GM12891 (cell line): ENCODE results near the gene PXMP2. TPM values are rescaled to one million over a fixed set of nuclear protein-coding genes. Genes with fewer than 3 reads are reported as not detected.
A peak's percentile ranks its signal among the peaks of the same experiment; 100 is the strongest.

Experiments used
- DNase-seq: peaks from one replicate; pipeline ENCODE4 v3.0.0; 2011; ENCODE audit warnings: low spot score; ENCODE audit not compliant: insufficient read length
- FAIRE-seq: peaks from 2 replicates; lab custom pipeline; 2011; peaks lifted over from hg19 to GRCh38; lab: Jason Lieb, UNC
- PAX5 ChIP-seq: IDR thresholded peaks from 2 replicates; pipeline ENCODE4 v1.6.1; 2011; ENCODE audit warnings: low read length, moderate library complexity, mild to moderate bottlenecking; ENCODE audit not compliant: insufficient read depth, severe bottlenecking
- POLR2A ChIP-seq: IDR thresholded peaks from 2 replicates; pipeline ENCODE4 v1.6.1; 2011; ENCODE audit warnings: low read depth, low read length, control low read depth
- POLR2AphosphoS5 ChIP-seq: IDR thresholded peaks from 2 replicates; pipeline ENCODE4 v1.6.1; 2011; ENCODE audit warnings: low read depth, low read length, control low read depth
- POU2F2 ChIP-seq: IDR thresholded peaks from 2 replicates; pipeline ENCODE4 v1.6.1; 2011; ENCODE audit warnings: low read depth, mild to moderate bottlenecking, control low read depth, low read length, moderate library complexity
- SPI1 ChIP-seq: IDR thresholded peaks from 2 replicates; pipeline ENCODE4 v1.6.1; 2011; ENCODE audit warnings: low read depth, low read length, control low read depth
- TAF1 ChIP-seq: IDR thresholded peaks from 2 replicates; pipeline ENCODE4 v1.6.1; 2011; ENCODE audit warnings: low read depth, low read length, control low read depth
- polyA plus RNA-seq: library from polyadenylated mRNA; unstranded; fragments of >200 nt; gene quantifications from one replicate; pipeline ENCODE4 v1.2.1, GENCODE V29; 2012; ENCODE audit warnings: low read depth, missing spikeins, inconsistent platforms; ENCODE audit not compliant: missing spikeins

PXMP2 gene
- polyA plus RNA-seq: 32.8 TPM

DNA sequence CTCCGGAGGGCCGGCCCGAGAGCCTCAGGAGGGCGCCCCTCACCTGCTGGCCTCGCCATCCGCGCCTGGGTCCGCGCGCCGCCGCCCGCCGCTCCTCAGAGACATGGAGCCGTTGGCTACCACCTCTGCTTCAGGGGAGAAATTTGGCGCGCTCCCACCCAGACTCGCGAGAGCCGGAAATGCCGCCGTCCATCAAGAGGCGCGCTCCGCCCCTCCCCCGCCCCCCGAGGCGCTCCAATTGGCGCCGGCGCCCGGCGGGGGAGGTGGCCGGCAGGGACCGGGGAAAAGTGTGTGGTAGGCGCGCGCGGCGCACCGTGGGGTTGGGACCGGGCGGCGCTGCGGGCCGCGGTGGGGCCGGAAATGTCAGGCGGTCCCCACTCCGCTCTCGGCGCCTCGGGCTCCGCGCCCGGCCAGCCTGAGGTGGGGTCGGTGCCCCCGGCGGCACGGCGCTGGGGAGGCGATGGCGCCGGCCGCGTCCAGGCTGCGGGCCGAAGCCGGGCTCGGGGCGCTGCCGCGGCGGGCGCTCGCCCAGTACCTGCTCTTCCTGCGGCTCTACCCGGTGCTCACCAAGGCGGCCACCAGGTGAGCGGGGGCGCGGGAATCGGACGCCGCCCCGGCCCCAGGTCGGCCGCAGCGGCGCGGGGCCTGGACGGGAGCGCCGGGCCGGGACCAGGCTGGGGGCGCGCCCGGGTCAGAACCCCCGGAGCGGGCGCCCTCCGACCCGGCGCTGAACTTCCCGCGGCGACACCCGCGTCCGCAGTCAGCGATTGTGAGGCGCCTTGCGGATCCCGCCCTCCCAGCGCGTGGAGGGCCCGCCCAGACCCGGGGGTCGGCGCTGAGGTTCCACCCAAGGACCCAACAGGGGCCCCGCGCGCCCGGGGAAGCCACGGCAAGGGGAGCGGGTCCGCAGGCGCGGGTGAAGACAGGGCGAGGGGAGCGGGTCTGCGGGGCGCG is at the start of gene PXMP2, which contains the start of gene POLE:
TSS of gene PXMP2 (plus strand) at position 377 of the 954 bp plus-strand sequence. CDS start at position 461, 84 bp downstream.
TSS of gene POLE (minus strand) at position 132 of the 954 bp plus-strand sequence. CDS start at position 105, 27 bp downstream.
- TF ChIP-seq POLR2AphosphoS5 (peak; percentile 45; the same call in 1 of the 2 replicates), SPI1 (0 out of 2 replicates have a peak, but pooled peaks have one; percentile 8), POLR2A (peak; percentile 56; the same call in 1 of the 2 replicates), POU2F2 (no peak), PAX5 (no peak), TAF1 (no peak)
- peak; percentile 99 for DNase-seq
- FAIRE-seq: peak; percentile 93

GRCh38 chr12:132637811-132638210 is 49.6 kb upstream of the PXMP2 start:
- TF ChIP-seq PAX5 (no peak), POLR2AphosphoS5 (no peak), TAF1 (no peak), SPI1 (no peak), POLR2A (no peak), POU2F2 (no peak)
- FAIRE-seq (no peak), DNase-seq (no peak)

DNA sequence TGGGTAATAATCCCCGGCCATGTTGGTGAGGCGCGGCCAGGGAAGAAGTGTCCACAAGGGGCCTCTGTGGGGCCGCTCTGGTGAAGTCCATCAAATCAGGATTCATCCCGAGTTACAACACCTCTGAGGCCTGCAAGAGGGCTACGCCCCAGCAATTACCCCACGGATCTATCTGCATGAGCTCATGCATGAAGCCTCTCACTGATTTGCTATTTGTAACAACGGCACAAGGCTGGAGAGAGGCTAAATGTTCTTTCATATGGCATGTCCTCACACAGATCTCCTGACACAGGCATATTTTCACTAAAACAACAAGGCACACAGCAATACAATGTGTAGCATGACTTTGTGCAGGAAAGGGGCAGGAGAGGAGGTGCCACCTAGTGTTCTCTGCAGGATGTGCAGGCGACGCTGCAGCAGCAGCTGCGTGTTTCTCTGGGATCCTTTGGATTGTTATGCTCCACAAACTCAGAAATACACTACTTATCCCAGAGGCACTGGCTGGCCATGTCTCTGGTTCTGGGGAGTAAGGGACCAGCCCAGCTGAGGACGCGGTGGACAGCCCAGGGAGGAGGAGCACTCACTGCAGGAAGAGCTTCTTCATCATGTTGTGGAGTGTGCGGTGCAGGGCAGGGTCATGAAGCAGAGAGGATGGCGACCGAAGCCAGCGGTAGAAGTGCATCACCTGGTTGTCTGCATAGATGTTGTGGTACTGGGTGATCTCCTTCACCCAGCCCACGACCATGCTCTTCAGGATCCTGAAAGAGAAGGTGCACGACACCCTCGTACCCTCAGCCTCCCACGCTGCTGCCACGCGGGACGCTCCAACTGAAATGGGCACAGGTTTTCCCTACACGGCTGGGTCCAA is 48.6 kb upstream of the PXMP2 start:
- TF ChIP-seq POLR2A (no peak), TAF1 (no peak), POLR2AphosphoS5 (no peak), SPI1 (no peak), POU2F2 (no peak), PAX5 (no peak)
- FAIRE-seq: peak; percentile 88
- DNase-seq: no peak

DNA sequence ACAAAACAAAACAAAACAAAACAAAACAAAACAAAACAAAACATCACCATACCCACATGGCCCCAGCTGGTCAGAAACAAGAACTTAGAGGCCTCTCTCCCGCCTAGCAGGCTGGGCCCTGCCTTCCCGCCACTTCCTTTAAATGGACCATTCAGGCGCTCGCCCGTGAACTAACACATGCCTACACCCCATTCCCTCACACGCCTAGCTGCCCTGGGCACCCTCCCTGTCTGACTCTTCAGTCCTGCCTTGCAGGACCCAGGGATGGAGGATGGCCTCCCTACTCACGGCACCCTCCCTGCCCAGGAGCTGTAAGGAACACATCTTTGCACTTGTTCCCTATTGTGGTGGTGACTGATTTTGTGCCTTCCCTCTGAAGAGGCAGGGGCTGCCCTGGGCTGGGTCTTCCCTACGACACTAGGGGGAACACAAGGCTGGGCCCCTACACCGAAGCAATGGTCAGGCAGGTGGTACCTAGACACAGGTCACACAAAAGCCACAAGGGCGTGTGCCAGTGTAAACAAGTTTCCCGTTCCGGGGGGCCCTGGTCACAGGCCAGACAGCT is 47.3 kb upstream of the PXMP2 start:
- DNase-seq: no peak
- no peak for FAIRE-seq
- TF ChIP-seq POLR2A (no peak), TAF1 (no peak), POLR2AphosphoS5 (no peak), POU2F2 (no peak), SPI1 (no peak), PAX5 (no peak)

- no peak for FAIRE-seq
- no peak for TF ChIP-seq POLR2A
- TF ChIP-seq SPI1: no peak
- no peak for TF ChIP-seq POLR2AphosphoS5
- no peak for TF ChIP-seq PAX5
- TF ChIP-seq POU2F2: no peak
- no peak for TF ChIP-seq TAF1
- no peak for DNase-seq
These were observed 46.5 kb upstream of the PXMP2 start for GRCh38 chr12:132640936-132641335.

- no peak for TF ChIP-seq SPI1
- TF ChIP-seq PAX5: no peak
- no peak for TF ChIP-seq TAF1
- TF ChIP-seq POLR2A: no peak
- DNase-seq (no peak), FAIRE-seq (no peak)
These were observed 45.4 kb upstream of the PXMP2 start for GRCh38 chr12:132641811-132642650.

GRCh38 chr12:132642846-132643835 is 44.2 kb upstream of the PXMP2 start:
- DNase-seq: no peak
- no peak for FAIRE-seq
- TF ChIP-seq POLR2A (no peak), POLR2AphosphoS5 (no peak), SPI1 (no peak), PAX5 (no peak), POU2F2 (no peak), TAF1 (no peak)

- DNase-seq (no peak), FAIRE-seq (no peak)
- TF ChIP-seq POLR2AphosphoS5: no peak
- no peak for TF ChIP-seq TAF1
- TF ChIP-seq PAX5: no peak
- no peak for TF ChIP-seq SPI1
- no peak for TF ChIP-seq POLR2A
- TF ChIP-seq POU2F2: no peak
These were observed 40.5 kb upstream of the PXMP2 start for GRCh38 chr12:132646850-132647249.
